GM12801 (cell line): ENCODE data around the gene MPPED2.

Experiments used
- CTCF ChIP-seq: IDR thresholded peaks from one replicate; pipeline ENCODE4 v1.5.1; 2011; ENCODE audit warnings: control low read depth; ENCODE audit not compliant: insufficient read length; ENCODE audit errors: extremely low read depth

MPPED2 gene

GRCh38 chr11:30560206-30561106 is 25.7 kb downstream of the MPPED2 start:
- no peak for TF ChIP-seq CTCF

- no peak for TF ChIP-seq CTCF
These were observed 27.1 kb downstream of the MPPED2 start for GRCh38 chr11:30559004-30559403.

GRCh38 chr11:30553521-30554110 is 32.5 kb downstream of the MPPED2 start:
- TF ChIP-seq CTCF, result no peak

- no peak for TF ChIP-seq CTCF
These were observed 33.3 kb downstream of the MPPED2 start for GRCh38 chr11:30552839-30553238.

- no peak for TF ChIP-seq CTCF
These were observed 36.1 kb downstream of the MPPED2 start for GRCh38 chr11:30550022-30550542.

- no peak for TF ChIP-seq CTCF
These were observed 36.6 kb downstream of the MPPED2 start for GRCh38 chr11:30549565-30549964.

- TF ChIP-seq CTCF, result no peak
These were observed 39.8 kb downstream of the MPPED2 start for GRCh38 chr11:30546334-30546733.
